NB4 (cell line): ENCODE measurements around the gene MKS1.
A peak's percentile ranks its signal among the peaks of the same experiment; 100 is the strongest.

Experiments used
- DNase-seq: peaks from one replicate; pipeline ENCODE4 v3.0.0; 2010; ENCODE audit warnings: low read depth
- H3K4me3 ChIP-seq: one replicate; pipeline ENCODE4 v1.5.1; 2011; ENCODE audit warnings: mild to moderate bottlenecking, low read depth, low read length, moderate library complexity
- CTCF ChIP-seq: IDR thresholded peaks from one replicate; pipeline ENCODE4 v1.5.1; 2012; ENCODE audit warnings: low read depth, low read length
- MAX ChIP-seq: IDR thresholded peaks from 2 replicates; pipeline ENCODE4 v1.6.1; 2011; ENCODE audit warnings: low read depth, low read length
- MYC ChIP-seq: IDR thresholded peaks from 2 replicates; pipeline ENCODE4 v1.6.1; 2011; ENCODE audit warnings: low read depth, low read length
- POLR2A ChIP-seq: IDR thresholded peaks from 2 replicates; pipeline ENCODE4 v1.6.1; 2011; ENCODE audit warnings: mild to moderate bottlenecking; ENCODE audit not compliant: insufficient read length; ENCODE audit errors: extremely low read depth

MKS1 gene

GRCh38 chr17:58264407-58265103 lies 45.5 kb upstream of the MKS1 start:
- TF ChIP-seq MAX (no peak), POLR2A (peak; percentile 57)
- H3K4me3 ChIP-seq = no peak overlapping the region
- DNase-seq = peak; percentile 60

- TF ChIP-seq POLR2A (peak; percentile 25), MYC (no peak), MAX (no peak), CTCF (no peak)
- H3K4me3 ChIP-seq = no peak overlapping the region
- DNase-seq = no peak
Observed at GRCh38 chr17:58263773-58264172, 44.7 kb upstream of the MKS1 start.

GRCh38 chr17:58262149-58262548 lies 43.1 kb upstream of the MKS1 start:
- no peak for DNase-seq
- no peak overlapping the region for H3K4me3 ChIP-seq
- TF ChIP-seq POLR2A (no peak), CTCF (no peak), MYC (no peak)

GRCh38 chr17:58254803-58255202 lies 35.7 kb upstream of the MKS1 start:
- TF ChIP-seq MAX (no peak), POLR2A (no peak), MYC (no peak), CTCF (peak; percentile 3)
- no peak overlapping the region for H3K4me3 ChIP-seq
- no peak for DNase-seq

GRCh38 chr17:58253082-58253481 lies 34.0 kb upstream of the MKS1 start:
- no peak overlapping the region for H3K4me3 ChIP-seq
- TF ChIP-seq MAX (no peak), CTCF (no peak), MYC (no peak), POLR2A (no peak)
- DNase-seq = no peak

GRCh38 chr17:58252141-58252540 lies 33.1 kb upstream of the MKS1 start:
- H3K4me3 ChIP-seq = no peak overlapping the region
- TF ChIP-seq POLR2A = no peak
- no peak for TF ChIP-seq MAX
- no peak for DNase-seq

GRCh38 chr17:58250344-58251011 lies 31.4 kb upstream of the MKS1 start:
- no peak for TF ChIP-seq MAX
- no peak for TF ChIP-seq CTCF
- no peak for TF ChIP-seq POLR2A
- no peak for TF ChIP-seq MYC
- DNase-seq = no peak
- H3K4me3 ChIP-seq = no peak overlapping the region
